Muscle layer of duodenum (tissue), 2 donors: ENCODE measurements around the gene HOXB5.

ENCODE experiments used
- H3K27ac ChIP-seq: one replicate; pipeline ENCODE4 v1.7.0; 2013; ENCODE audit warnings: mild to moderate bottlenecking, low read length
- H3K27me3 ChIP-seq: one replicate; pipeline ENCODE4 v1.7.0; 2013; ENCODE audit warnings: low read depth, mild to moderate bottlenecking, control low read depth, low read length
- H3K36me3 ChIP-seq, 2 donors: one replicate each; pipeline ENCODE4 v1.7.0; 2013; ENCODE audit warnings: low read length in 2 of 2, control low read depth in 1 of 2, mild to moderate bottlenecking in 1 of 2; ENCODE audit not compliant: insufficient read depth in 2 of 2, control insufficient read depth in 1 of 2
- H3K4me1 ChIP-seq, 2 donors: one replicate each; pipeline ENCODE4 v1.7.0; 2013; ENCODE audit warnings: low read length in 2 of 2, mild to moderate bottlenecking in 2 of 2, control low read depth in 1 of 2, moderate library complexity in 1 of 2; ENCODE audit not compliant: insufficient read depth in 2 of 2, control insufficient read depth in 1 of 2
- H3K4me3 ChIP-seq, 2 donors: one replicate each; pipeline ENCODE4 v1.7.0; 2013; ENCODE audit warnings: low read length in 2 of 2, low read depth in 1 of 2, mild to moderate bottlenecking in 1 of 2
- H3K9me3 ChIP-seq, 2 donors: one replicate each; pipeline ENCODE4 v1.7.0; 2013; ENCODE audit warnings: low read length in 2 of 2, control low read depth in 1 of 2, mild to moderate bottlenecking in 1 of 2; ENCODE audit not compliant: control insufficient read depth in 1 of 2
- donor health status: healthy.

HOXB5 gene

GRCh38 chr17:48596000-48596734 is 2.6 kb upstream of the HOXB5 start:
- Histone ChIP-seq H3K4me3 (peak overlapping the region; percentile 60 to 74), H3K4me1 (peaks cover 11 to 29% of the 10 kb centered on the region in 2 donors), H3K9me3 (no peaks in the 10 kb centered on the region), H3K27me3 (peaks cover 15% of the 10 kb centered on the region), H3K27ac (peak overlapping the region; percentile 73), H3K36me3 (no peaks in the 10 kb centered on the region)

DNA sequence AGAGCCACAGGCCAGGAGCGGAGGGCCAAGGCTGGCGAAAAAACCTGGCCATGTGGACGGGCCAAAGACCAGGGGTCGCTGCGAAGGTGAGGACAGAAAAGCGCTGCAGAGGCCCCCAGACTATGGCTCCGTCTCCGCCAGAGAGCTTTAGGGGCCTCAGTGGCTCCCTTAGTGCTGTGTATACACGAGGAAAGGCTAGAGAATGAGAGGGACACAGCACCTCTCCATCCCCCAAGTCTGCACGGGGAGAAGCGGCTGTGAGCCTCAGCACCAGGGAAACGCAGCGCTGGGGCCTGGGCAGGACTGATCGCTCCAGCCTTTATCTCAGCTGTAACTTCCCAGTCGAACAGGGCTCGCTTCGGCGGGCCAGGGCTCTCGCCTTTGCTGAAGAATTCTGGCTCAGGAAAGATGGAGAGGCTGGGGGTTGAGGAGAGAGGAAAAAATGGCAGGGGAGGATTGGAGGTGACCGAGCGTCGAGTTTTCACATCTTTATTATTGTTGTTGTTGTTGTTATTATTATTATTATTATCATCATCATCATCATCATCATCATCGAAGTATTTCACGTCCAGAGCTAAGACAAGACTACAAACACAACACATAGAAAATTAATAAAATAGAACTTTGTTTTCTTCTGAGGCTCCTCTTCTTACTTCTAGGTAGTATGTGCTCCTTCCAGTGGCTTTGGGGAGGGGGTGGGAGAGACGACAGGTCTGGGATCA is 1.9 kb upstream of the HOXB5 start:
- Histone ChIP-seq H3K27me3 (peaks cover 8% of the 10 kb centered on the region), H3K4me1 (peaks cover 11 to 29% of the 10 kb centered on the region in 2 donors), H3K9me3 (no peaks in the 10 kb centered on the region), H3K4me3 (peak overlapping the region in 1 of 2 donors; percentile 76), H3K36me3 (no peaks in the 10 kb centered on the region), H3K27ac (peak overlapping the region; percentile 67)

GRCh38 chr17:48594538-48595277 is 1.1 kb upstream of the HOXB5 start:
- Histone ChIP-seq H3K4me1 (peaks cover 11 to 29% of the 10 kb centered on the region in 2 donors), H3K27ac (peak overlapping the region; percentile 67), H3K9me3 (no peaks in the 10 kb centered on the region), H3K36me3 (no peaks in the 10 kb centered on the region), H3K4me3 (peak overlapping the region; percentile 33 to 76), H3K27me3 (peaks cover 8% of the 10 kb centered on the region)

DNA sequence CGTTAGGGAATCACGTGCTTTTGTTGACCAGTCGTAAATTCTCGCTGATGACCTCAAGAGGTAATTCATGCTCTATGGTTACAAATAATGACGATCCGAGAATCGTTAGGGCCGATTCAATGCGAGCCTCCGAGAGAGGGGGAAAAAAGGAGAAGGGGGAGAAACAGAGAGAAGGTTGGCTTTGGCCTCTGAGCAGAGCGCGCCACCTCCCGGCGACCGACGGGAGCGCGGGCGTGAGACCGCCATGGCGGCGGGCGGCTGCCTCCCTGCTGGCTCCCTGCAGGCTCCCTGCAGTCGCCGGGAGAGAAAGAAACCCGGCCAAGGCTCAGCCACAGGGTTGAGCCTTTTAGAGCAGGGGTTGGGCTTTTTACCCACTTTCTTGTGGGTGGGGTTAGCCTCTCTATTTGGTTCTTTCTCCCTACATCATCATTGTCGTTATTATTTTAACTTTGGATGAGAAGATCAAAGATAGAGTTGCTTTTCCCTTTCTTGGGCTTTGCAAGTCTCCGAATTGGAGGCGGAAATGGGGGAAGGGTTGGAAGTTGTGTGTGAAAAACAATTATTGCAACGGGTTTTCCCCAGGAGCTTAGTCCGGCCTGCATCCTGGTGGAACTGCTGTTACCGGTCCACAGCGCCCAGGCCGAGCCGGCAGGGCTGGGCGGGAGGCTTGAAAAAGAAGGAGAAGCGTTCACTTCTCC is 410 bp upstream of the HOXB5 start:
- Histone ChIP-seq H3K27me3 (peaks cover 8% of the 10 kb centered on the region), H3K36me3 (no peaks in the 10 kb centered on the region), H3K4me3 (peak overlapping the region; percentile 33 to 76), H3K27ac (peak overlapping the region; percentile 67), H3K4me1 (peaks cover 11 to 29% of the 10 kb centered on the region in 2 donors), H3K9me3 (no peaks in the 10 kb centered on the region)

- Histone ChIP-seq H3K4me3 (peak overlapping the region; percentile 59 to 76), H3K27me3 (peaks cover 8% of the 10 kb centered on the region), H3K36me3 (no peaks in the 10 kb centered on the region), H3K9me3 (no peaks in the 10 kb centered on the region), H3K27ac (peak overlapping the region; percentile 67), H3K4me1 (peaks cover 11 to 38% of the 10 kb centered on the region in 2 donors)
These were observed 1.0 kb downstream of the HOXB5 start for GRCh38 chr17:48592577-48592976.

- peak overlapping the region; percentile 59 to 76 for H3K4me3 ChIP-seq
- H3K27ac ChIP-seq, result peak overlapping the region; percentile 89
- H3K4me1 ChIP-seq, result peaks cover 15 to 42% of the 10 kb centered on the region in 2 donors
- H3K9me3 ChIP-seq, result no peaks in the 10 kb centered on the region
- H3K27me3 ChIP-seq, result peaks cover 10% of the 10 kb centered on the region
- H3K36me3 ChIP-seq, result no peaks in the 10 kb centered on the region
These were observed 1.5 kb downstream of the HOXB5 start for GRCh38 chr17:48592057-48592514.

GRCh38 chr17:48591255-48592056 is 2.1 kb downstream of the HOXB5 start:
- peak overlapping the region; percentile 59 to 79 for H3K4me3 ChIP-seq
- peaks cover 15 to 43% of the 10 kb centered on the region in 2 donors for H3K4me1 ChIP-seq
- H3K27me3 ChIP-seq, result peaks cover 14% of the 10 kb centered on the region
- H3K9me3 ChIP-seq, result no peaks in the 10 kb centered on the region
- no peaks in the 10 kb centered on the region for H3K36me3 ChIP-seq
- peak overlapping the region; percentile 89 for H3K27ac ChIP-seq

DNA sequence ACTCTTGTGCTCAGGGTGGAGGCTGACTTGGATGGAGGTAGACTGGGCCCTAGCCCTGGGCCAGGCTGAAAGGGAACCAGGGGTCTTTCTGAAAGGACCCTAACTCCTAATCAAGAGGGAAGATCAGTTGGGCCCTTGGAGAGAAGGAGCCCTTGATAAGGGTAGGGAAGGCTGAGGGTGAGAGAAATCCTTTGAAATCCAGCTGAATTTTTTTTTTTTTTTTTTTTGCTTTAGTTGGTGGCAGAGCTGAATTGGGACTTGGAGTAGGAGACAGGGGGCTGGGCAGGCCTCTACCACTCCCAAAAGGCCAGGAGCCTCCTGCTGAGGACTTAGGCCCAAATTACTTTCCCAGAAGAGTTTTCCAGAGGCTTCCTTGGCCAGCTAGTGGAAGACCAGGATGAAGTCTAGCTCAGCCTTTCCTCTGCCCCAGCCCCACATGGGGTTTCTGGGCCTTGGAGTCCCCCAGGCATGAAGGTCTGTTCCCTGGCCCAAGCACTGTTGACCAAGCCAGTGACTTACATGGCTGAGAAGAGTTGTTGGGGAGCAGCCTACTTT is 2.9 kb downstream of the HOXB5 start:
- peaks cover 15 to 35% of the 10 kb centered on the region in 2 donors for H3K4me1 ChIP-seq
- H3K27ac ChIP-seq, result peak overlapping the region; percentile 89
- peaks cover 14% of the 10 kb centered on the region for H3K27me3 ChIP-seq
- no peaks in the 10 kb centered on the region for H3K36me3 ChIP-seq
- H3K9me3 ChIP-seq, result no peaks in the 10 kb centered on the region
- peak overlapping the region; percentile 79 to 88 for H3K4me3 ChIP-seq

DNA sequence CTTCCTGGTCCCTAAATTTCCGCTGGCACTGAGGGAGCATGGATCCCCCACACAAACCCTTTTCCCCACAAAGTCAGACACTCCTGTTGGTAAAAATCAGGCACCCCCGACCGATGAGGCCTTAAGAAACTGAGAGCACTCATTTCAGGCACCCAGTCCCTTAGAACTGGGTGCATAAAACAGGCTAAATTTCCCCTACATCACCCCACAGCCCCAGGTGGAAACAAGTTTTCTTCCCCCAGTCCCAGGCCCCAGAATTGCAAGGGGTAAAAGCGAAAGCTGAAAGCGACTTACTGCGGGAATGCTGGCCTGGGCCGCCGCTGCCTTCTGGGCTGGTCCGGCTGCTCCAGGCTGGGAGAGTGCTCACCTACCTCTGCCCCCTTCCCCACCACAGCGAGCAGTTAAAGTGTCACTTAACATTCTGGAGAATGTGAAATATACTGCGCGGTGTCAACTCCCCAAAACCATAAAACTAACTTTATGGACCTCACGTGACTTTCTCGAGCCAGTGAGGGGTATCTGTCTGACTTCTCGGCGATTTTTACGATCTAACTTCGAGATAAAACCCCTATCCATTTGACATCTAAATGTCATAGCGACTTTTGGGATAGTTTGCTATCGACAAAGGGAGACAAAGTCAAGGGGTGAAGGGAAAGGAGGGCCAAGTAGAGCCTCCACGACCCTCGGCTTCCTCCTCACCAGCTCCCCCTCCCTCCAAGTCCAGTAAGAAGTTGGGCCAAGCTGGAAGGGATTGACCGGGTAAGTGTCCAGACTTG is 3.6 kb downstream of the HOXB5 start, which contains the start of gene HOXB3:
HOXB3 (minus strand) TSS at position 411 of the 776 bp plus-strand sequence. CDS start 37,767 bp downstream, outside the sequence.
- H3K27ac ChIP-seq, result peak within 1 kb of the TSS; percentile 89
- no peaks in the 10 kb centered on the region for H3K36me3 ChIP-seq
- H3K9me3 ChIP-seq, result no peaks in the 10 kb centered on the region
- peaks cover 11 to 29% of the 10 kb centered on the region in 2 donors for H3K4me1 ChIP-seq
- peak within 1 kb of the TSS; percentile 79 to 88 for H3K4me3 ChIP-seq
- H3K27me3 ChIP-seq, result peaks cover 14% of the 10 kb centered on the region
